CD4-positive, CD25-positive, alpha-beta regulatory T cell (primary cell): ENCODE data around the gene PRR33. TPM values are rescaled to one million over a fixed set of nuclear protein-coding genes. Genes with fewer than 3 reads are reported as not detected.

Experiments
- ATAC-seq, 2 donors: fragments of 150-1000 bp; cut with Tn5 transposase; one replicate each; pipeline ENCODE4 v1.10.0; 2021; ENCODE audit warnings: low read depth in 2 of 2, moderate number of reproducible peaks in 2 of 2, moderate library complexity in 1 of 2
- DNase-seq, 3 donors: peaks; one replicate each; pipeline versions ENCODE4 v3.0.0 to v3.0.0-alpha.2; 2012 to 2022; ENCODE audit warnings: mixed read lengths in 1 of 3
- H3K27ac ChIP-seq: one replicate; pipeline ENCODE4 v1.7.0; 2013; ENCODE audit warnings: mild to moderate bottlenecking, low read length; ENCODE audit not compliant: insufficient read depth, poor library complexity, severe bottlenecking
- H3K27me3 ChIP-seq: one replicate; pipeline ENCODE4 v1.7.0; 2013; ENCODE audit warnings: low read length; ENCODE audit not compliant: control insufficient read depth, insufficient read depth
- H3K36me3 ChIP-seq: one replicate; pipeline ENCODE4 v1.7.0; 2013; ENCODE audit warnings: mild to moderate bottlenecking, low read length, moderate library complexity; ENCODE audit not compliant: control insufficient read depth, insufficient read depth
- H3K4me1 ChIP-seq: 2 replicates; pipeline ENCODE4 v1.7.0; 2013; ENCODE audit warnings: mild to moderate bottlenecking, low read length; ENCODE audit not compliant: insufficient read depth, control insufficient read depth, poor library complexity, severe bottlenecking
- H3K4me3 ChIP-seq: one replicate; pipeline ENCODE4 v1.7.0; 2013; ENCODE audit warnings: low read depth, mild to moderate bottlenecking, low read length, moderate library complexity
- H3K9me3 ChIP-seq, 2 experiments: 1 replicate in 1 of 2; 2 replicates in 1 of 2; pipeline ENCODE4 v1.7.0; 2013; ENCODE audit warnings: low read length in 2 of 2, mild to moderate bottlenecking in 1 of 2, moderate library complexity in 1 of 2; ENCODE audit not compliant: control insufficient read depth in 2 of 2
- H3K27ac Mint-ChIP-seq, 3 donors: one replicate each; pipeline ENCODE4 v1.8.0; 2020 to 2022; ENCODE audit warnings: mild to moderate bottlenecking in 3 of 3, mixed read lengths in 3 of 3, moderate library complexity in 2 of 3
- H3K27me3 Mint-ChIP-seq: one replicate; pipeline ENCODE4 v1.8.0; 2022; ENCODE audit warnings: mild to moderate bottlenecking, mixed read lengths
- H3K36me3 Mint-ChIP-seq: one replicate; pipeline ENCODE4 v1.8.0; 2020; ENCODE audit warnings: mixed read lengths
- H3K4me1 Mint-ChIP-seq, 4 donors: one replicate each; pipeline ENCODE4 v1.8.0; 2020 to 2022; ENCODE audit warnings: mixed read lengths in 4 of 4, mild to moderate bottlenecking in 1 of 4
- H3K4me3 Mint-ChIP-seq, 4 donors: one replicate each; pipeline ENCODE4 v1.8.0; 2020 to 2022; ENCODE audit warnings: mild to moderate bottlenecking in 4 of 4, mixed read lengths in 4 of 4, moderate library complexity in 3 of 4
- H3K9me3 Mint-ChIP-seq, 7 donors: one replicate each; pipeline ENCODE4 v1.8.0; 2020 to 2022; ENCODE audit warnings: mixed read lengths in 7 of 7, mild to moderate bottlenecking in 3 of 7, moderate library complexity in 2 of 7
- polyA plus RNA-seq, 4 donors: library from polyadenylated mRNA; unstranded; fragments of 300-500 nt; fragmentation: Illumina TruSeq; gene quantifications; one replicate each; pipeline ENCODE4 v1.2.3, GENCODE V29; 2021
- total RNA-seq: library from RNA; stranded (reverse); gene quantifications from one replicate; pipeline ENCODE4 v1.2.3, GENCODE V29; 2022

The PRR33 gene
- total and polyA plus RNA-seq, 5 donors from 2014 or later: 0.06 to 0.09 (median 0.08) TPM; not detected in 2

DNA sequence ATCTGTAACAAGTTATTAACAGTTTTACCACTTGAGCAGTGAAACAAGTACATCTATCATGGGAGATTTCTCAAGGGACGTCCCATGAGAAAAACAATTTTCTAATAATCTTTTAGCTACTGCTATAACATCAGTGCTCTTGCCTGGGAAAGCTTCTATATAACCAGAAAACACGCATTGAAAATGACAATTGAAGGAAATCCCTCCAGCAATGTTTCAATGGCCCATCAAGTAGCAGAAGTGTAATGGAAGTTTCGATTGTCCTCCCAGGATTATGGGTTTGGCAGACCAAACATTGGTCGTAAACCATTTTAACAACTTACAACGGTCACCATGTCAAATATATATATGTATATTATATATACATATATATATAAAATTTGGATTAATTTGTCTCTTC is 8.0 kb upstream of the PRR33 start:
- Histone ChIP-seq H3K36me3 (no peaks in the 10 kb centered on the region), H3K9me3 (no peaks in the 10 kb centered on the region), H3K4me3 (no peak overlapping the region), H3K27ac (no peak overlapping the region), H3K27me3 (peaks cover 4% of the 10 kb centered on the region), H3K4me1 (no peaks in the 10 kb centered on the region)
- H3K27me3 Mint-ChIP-seq: peaks cover 53% of the 10 kb centered on the region
- peaks cover 0 to 2% (median 0%) of the 10 kb centered on the region in 4 donors for H3K4me1 Mint-ChIP-seq
- no peaks in the 10 kb centered on the region for H3K9me3 Mint-ChIP-seq
- no peaks in the 10 kb centered on the region for H3K36me3 Mint-ChIP-seq
- no peak overlapping the region for H3K4me3 Mint-ChIP-seq
- DNase-seq (no peak), ATAC-seq (no peak)
- H3K27ac Mint-ChIP-seq: no peak overlapping the region

GRCh38 chr11:1899090-1899489 is 7.4 kb upstream of the PRR33 start:
- ATAC-seq: no peak
- Histone ChIP-seq H3K36me3 (no peaks in the 10 kb centered on the region), H3K4me1 (no peaks in the 10 kb centered on the region), H3K27me3 (peaks cover 4% of the 10 kb centered on the region), H3K9me3 (no peaks in the 10 kb centered on the region), H3K27ac (no peak overlapping the region), H3K4me3 (no peak overlapping the region)
- no peaks in the 10 kb centered on the region for H3K9me3 Mint-ChIP-seq
- H3K27me3 Mint-ChIP-seq: peaks cover 53% of the 10 kb centered on the region
- no peak overlapping the region for H3K27ac Mint-ChIP-seq
- peaks cover 0 to 2% (median 0%) of the 10 kb centered on the region in 4 donors for H3K4me1 Mint-ChIP-seq
- DNase-seq: no peak
- no peaks in the 10 kb centered on the region for H3K36me3 Mint-ChIP-seq
- no peak overlapping the region for H3K4me3 Mint-ChIP-seq

DNA sequence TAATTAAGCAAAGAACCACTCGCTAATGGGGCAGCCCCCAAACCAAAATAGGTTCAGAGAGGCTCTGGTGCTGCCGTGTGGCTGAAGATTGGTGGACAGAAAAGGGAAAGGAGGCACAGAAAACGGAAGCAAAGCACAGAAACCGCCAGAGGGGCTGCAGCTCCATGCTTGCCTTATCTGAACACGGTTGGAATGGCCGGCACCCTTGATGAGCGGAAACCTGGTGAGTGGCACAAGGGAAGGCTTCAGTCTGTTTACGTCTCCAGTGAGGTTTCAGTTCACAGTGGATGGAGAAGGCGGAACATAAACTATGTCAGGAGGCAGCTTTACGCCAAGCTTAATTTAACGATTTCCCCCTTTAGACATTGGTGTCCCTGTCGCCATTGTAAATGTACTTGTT is 5.2 kb upstream of the PRR33 start:
- H3K27me3 Mint-ChIP-seq: peaks cover 47% of the 10 kb centered on the region
- Histone ChIP-seq H3K36me3 (no peaks in the 10 kb centered on the region), H3K4me3 (no peak overlapping the region), H3K27me3 (peaks cover 4% of the 10 kb centered on the region), H3K9me3 (no peaks in the 10 kb centered on the region), H3K4me1 (no peaks in the 10 kb centered on the region), H3K27ac (no peak overlapping the region)
- DNase-seq (no peak), ATAC-seq (peak in 1 of 2 donors; percentile 14)
- no peak overlapping the region for H3K27ac Mint-ChIP-seq
- peak overlapping the region in 1 of 4 donors; percentile 43 for H3K4me3 Mint-ChIP-seq
- peaks cover 0 to 15% (median 5%) of the 10 kb centered on the region in 4 donors for H3K4me1 Mint-ChIP-seq
- peaks cover 3% of the 10 kb centered on the region for H3K36me3 Mint-ChIP-seq
- H3K9me3 Mint-ChIP-seq: no peaks in the 10 kb centered on the region

- Mint-ChIP-seq H3K27ac (no peak overlapping the region), H3K4me3 (peak overlapping the region in 1 of 4 donors; percentile 43), H3K36me3 (peaks cover 3% of the 10 kb centered on the region), H3K27me3 (peaks cover 42% of the 10 kb centered on the region), H3K9me3 (no peaks in the 10 kb centered on the region), H3K4me1 (peaks cover 0 to 16% (median 5%) of the 10 kb centered on the region in 4 donors)
- Histone ChIP-seq H3K27ac (no peak overlapping the region), H3K4me1 (peaks cover under 1% of the 10 kb centered on the region), H3K36me3 (no peaks in the 10 kb centered on the region), H3K27me3 (peaks cover 4% of the 10 kb centered on the region), H3K4me3 (no peak overlapping the region), H3K9me3 (no peaks in the 10 kb centered on the region)
- DNase-seq: no peak
- no peak for ATAC-seq
Measured at GRCh38 chr11:1896468-1896867, 4.8 kb upstream of the PRR33 start.

- H3K4me1 ChIP-seq: peaks cover 12% of the 10 kb centered on the region
- Mint-ChIP-seq H3K27ac (peak overlapping the region in 1 of 3 donors; percentile 79), H3K36me3 (peaks cover 3% of the 10 kb centered on the region), H3K4me1 (peaks cover 0 to 24% (median 5%) of the 10 kb centered on the region in 4 donors), H3K27me3 (peaks cover 28% of the 10 kb centered on the region), H3K4me3 (peak overlapping the region in 1 of 4 donors; percentile 44), H3K9me3 (no peaks in the 10 kb centered on the region)
- H3K36me3 ChIP-seq: no peaks in the 10 kb centered on the region
- H3K27ac ChIP-seq: no peak overlapping the region
- H3K9me3 ChIP-seq: no peaks in the 10 kb centered on the region
- no peak overlapping the region for H3K4me3 ChIP-seq
- DNase-seq (no peak), ATAC-seq (no peak)
- peaks cover 4% of the 10 kb centered on the region for H3K27me3 ChIP-seq
Measured at GRCh38 chr11:1894759-1895158, 3.1 kb upstream of the PRR33 start.

- no peak for DNase-seq
- Mint-ChIP-seq H3K4me3 (no peak overlapping the region), H3K9me3 (no peaks in the 10 kb centered on the region), H3K4me1 (peaks cover 0 to 31% (median 8%) of the 10 kb centered on the region in 4 donors), H3K36me3 (peaks cover 3% of the 10 kb centered on the region), H3K27ac (no peak overlapping the region), H3K27me3 (peaks cover 18% of the 10 kb centered on the region)
- Histone ChIP-seq H3K27me3 (peaks cover 4% of the 10 kb centered on the region), H3K36me3 (no peaks in the 10 kb centered on the region), H3K4me3 (no peak overlapping the region), H3K27ac (no peak overlapping the region), H3K9me3 (no peaks in the 10 kb centered on the region), H3K4me1 (peaks cover 22% of the 10 kb centered on the region)
- no peak for ATAC-seq
Measured at GRCh38 chr11:1893581-1894359, 2.1 kb upstream of the PRR33 start.

DNA sequence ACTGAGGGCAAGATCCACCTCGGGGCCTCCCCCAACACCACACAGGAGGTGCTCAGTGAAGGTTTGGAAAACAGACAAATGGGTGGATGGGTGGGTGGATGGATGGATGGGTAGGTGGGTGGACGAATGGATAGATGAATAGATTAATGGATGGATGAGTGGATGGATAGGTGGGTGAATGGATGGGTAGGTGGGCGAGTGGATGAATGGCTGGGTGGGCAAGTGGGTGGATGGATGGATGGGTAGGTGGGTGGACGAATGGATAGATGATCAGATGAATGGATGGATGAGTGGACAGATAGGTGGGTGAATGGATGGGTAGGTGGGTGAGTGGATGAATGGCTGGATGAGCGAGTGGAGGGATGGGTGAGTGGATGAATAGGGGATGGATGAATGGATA is 863 bp upstream of the PRR33 start:
- Histone ChIP-seq H3K27ac (no peak overlapping the region), H3K9me3 (no peaks in the 10 kb centered on the region), H3K4me3 (no peak overlapping the region), H3K27me3 (peaks cover 1% of the 10 kb centered on the region), H3K4me1 (peaks cover 34% of the 10 kb centered on the region), H3K36me3 (peaks cover 7% of the 10 kb centered on the region)
- Mint-ChIP-seq H3K27me3 (peaks cover 12% of the 10 kb centered on the region), H3K4me3 (no peak overlapping the region), H3K27ac (peak overlapping the region in 1 of 3 donors; percentile 92), H3K9me3 (no peaks in the 10 kb centered on the region), H3K36me3 (peaks cover 3% of the 10 kb centered on the region), H3K4me1 (peaks cover 0 to 43% (median 15%) of the 10 kb centered on the region in 4 donors)
- ATAC-seq (no peak), DNase-seq (no peak)

DNA sequence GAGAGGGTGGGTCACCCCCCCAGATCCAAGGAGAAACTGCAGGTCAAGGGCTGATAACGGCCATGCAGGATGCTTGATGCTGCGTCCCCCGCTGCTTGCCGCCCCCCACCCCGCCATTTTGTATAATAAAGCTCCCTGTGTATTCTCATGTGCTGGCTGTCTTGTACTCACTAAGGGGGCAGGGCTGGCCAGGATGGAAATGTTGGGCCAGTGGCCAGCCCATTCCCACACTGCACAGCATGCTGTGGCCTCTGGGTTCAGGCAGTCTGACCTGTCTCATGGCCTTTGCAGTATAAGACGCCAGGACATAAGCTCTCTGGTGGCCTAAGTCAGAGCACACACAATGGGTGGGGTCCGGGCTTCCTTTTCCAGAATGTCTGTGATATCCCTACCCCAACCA is 421 bp upstream of the PRR33 start:
- Mint-ChIP-seq H3K27me3 (peaks cover 8% of the 10 kb centered on the region), H3K4me3 (no peak overlapping the region), H3K9me3 (no peaks in the 10 kb centered on the region), H3K36me3 (peaks cover 3% of the 10 kb centered on the region), H3K4me1 (peaks cover 0 to 46% (median 15%) of the 10 kb centered on the region in 4 donors), H3K27ac (peak overlapping the region in 1 of 3 donors; percentile 78)
- DNase-seq (no peak), ATAC-seq (no peak)
- Histone ChIP-seq H3K4me1 (peaks cover 37% of the 10 kb centered on the region), H3K9me3 (no peaks in the 10 kb centered on the region), H3K27ac (no peak overlapping the region), H3K36me3 (peaks cover 11% of the 10 kb centered on the region), H3K4me3 (no peak overlapping the region), H3K27me3 (no peaks in the 10 kb centered on the region)
